ENCODE measurements around the gene TAAR8. TPM values are rescaled to one million over a fixed set of nuclear protein-coding genes. Genes with fewer than 3 reads are reported as not detected.

The TAAR8 gene
- total and polyA plus RNA-seq, 2 of the 13 experiments (the other 11 are each of a cell fraction or from before 2014, with no cell fraction given): 0.07 TPM; not detected in 1

DNA sequence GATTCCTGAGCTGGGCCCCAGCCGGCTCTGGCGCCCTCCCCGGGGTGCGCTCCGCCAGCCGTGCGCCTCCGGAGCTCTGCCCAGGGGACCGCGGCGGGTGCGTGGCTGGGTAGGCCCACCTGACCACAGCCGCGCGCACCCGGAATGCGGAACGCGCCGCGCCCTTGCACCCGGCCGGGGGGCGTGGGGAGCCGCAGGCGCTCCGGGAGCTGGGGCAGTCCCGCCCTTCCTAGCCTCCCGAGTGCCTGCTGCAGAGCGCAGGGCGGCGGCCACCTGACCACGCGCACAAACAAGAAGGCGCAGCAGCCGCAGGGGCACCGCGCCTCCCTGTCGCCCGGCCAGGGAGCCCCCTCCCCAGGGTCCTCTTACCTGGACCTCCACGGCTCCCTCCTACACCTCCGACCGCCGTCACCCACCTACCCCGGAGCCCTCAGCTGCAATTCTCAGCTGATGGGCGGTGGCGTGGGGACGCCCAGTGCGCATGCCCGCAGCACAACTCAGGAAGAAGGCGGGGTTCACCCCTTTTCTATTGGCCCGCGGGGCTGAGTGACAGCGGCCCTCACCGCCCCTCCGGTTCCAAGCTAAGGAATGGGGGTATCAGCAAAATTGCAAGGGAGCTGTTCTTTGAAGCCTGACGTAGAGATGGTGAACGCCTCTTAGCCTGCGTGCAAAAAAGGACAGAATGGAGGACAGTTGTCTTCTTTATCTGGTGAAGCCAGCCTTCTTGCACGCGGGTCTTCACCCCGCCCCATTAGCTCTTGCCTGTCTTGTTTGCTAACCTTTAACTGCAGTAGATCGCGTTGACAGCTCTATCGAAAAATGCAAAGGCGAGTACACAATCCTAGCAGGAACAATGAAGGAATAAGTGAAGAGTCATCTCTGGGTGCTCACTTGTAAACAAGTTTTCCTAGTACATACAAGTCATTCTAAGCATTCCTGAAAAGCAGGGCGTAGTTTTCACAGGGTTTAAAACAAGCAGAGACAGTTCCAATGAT is 39.5 kb upstream of the TAAR8 start, which contains the start of gene STX7 (continued):
- TF ChIP-seq, protein P1, sequence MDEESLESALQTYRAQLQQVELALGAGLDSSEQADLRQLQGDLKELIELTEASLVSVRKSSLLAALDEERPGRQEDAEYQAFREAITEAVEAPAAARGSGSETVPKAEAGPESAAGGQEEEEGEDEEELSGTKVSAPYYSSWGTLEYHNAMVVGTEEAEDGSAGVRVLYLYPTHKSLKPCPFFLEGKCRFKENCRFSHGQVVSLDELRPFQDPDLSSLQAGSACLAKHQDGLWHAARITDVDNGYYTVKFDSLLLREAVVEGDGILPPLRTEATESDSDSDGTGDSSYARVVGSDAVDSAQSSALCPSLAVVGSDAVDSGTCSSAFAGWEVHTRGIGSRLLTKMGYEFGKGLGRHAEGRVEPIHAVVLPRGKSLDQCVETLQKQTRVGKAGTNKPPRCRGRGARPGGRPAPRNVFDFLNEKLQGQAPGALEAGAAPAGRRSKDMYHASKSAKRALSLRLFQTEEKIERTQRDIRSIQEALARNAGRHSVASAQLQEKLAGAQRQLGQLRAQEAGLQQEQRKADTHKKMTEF (CRISPR knock-in tag; IDR thresholded peaks at IDR 0.05): peak; percentile 93
- peak; percentile 9; the same call in 1 of the 2 replicates for TF ChIP-seq HMG20A (CRISPR knock-in tag; IDR thresholded peaks at IDR 0.05; ENCODE audit: borderline replicate concordance)
- no peak for TF ChIP-seq FOXO1 (CRISPR knock-in tag; IDR thresholded peaks at IDR 0.05)
- peak; percentile 97 for TF ChIP-seq TSC22D2 (CRISPR knock-in tag; IDR thresholded peaks at IDR 0.05; ENCODE audit: borderline replicate concordance)
- TF ChIP-seq, protein P2, sequence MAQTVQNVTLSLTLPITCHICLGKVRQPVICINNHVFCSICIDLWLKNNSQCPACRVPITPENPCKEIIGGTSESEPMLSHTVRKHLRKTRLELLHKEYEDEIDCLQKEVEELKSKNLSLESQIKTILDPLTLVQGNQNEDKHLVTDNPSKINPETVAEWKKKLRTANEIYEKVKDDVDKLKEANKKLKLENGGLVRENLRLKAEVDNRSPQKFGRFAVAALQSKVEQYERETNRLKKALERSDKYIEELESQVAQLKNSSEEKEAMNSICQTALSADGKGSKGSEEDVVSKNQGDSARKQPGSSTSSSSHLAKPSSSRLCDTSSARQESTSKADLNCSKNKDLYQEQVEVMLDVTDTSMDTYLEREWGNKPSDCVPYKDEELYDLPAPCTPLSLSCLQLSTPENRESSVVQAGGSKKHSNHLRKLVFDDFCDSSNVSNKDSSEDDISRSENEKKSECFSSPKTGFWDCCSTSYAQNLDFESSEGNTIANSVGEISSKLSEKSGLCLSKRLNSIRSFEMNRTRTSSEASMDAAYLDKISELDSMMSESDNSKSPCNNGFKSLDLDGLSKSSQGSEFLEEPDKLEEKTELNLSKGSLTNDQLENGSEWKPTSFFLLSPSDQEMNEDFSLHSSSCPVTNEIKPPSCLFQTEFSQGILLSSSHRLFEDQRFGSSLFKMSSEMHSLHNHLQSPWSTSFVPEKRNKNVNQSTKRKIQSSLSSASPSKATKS (CRISPR knock-in tag; IDR thresholded peaks at IDR 0.05): no peak; the same call in 1 of the 2 replicates
- peak; percentile 55; the same call in 1 of the 2 replicates for TF ChIP-seq MYNN (CRISPR knock-in tag; IDR thresholded peaks at IDR 0.05; ENCODE audit: low read depth)
- no peak for TF ChIP-seq ZNF12 (CRISPR knock-in tag; IDR thresholded peaks at IDR 0.05)
- TF ChIP-seq SRF (IDR thresholded peaks at IDR 0.05; ENCODE audit: low read depth, low read length): no peak
- peak; percentile 56; the same call in 1 of the 2 replicates for TF ChIP-seq SRY (CRISPR knock-in tag; IDR thresholded peaks at IDR 0.05)
- no peak for TF ChIP-seq EP300 (IDR thresholded peaks at IDR 0.05; ENCODE audit: low read depth in 2 of 2, low read length in 2 of 2)
- TF ChIP-seq EP300 (CRISPR knock-in tag; IDR thresholded peaks at IDR 0.05; ENCODE audit: borderline replicate concordance): no peak; the same call in 1 of the 2 replicates
- TF ChIP-seq HOXA5 (CRISPR knock-in tag; IDR thresholded peaks at IDR 0.05): peak; percentile 95
- TF ChIP-seq NONO (IDR thresholded peaks at IDR 0.05): no peak
- peak; percentile 80 for TF ChIP-seq NONO (CRISPR knock-in tag; conservative IDR thresholded peaks at IDR 0.05)
- TF ChIP-seq ZNF468 (CRISPR knock-in tag; IDR thresholded peaks at IDR 0.05): 0 out of 2 replicates have a peak, but pooled peaks have one; percentile 27
- TF ChIP-seq, protein P3, sequence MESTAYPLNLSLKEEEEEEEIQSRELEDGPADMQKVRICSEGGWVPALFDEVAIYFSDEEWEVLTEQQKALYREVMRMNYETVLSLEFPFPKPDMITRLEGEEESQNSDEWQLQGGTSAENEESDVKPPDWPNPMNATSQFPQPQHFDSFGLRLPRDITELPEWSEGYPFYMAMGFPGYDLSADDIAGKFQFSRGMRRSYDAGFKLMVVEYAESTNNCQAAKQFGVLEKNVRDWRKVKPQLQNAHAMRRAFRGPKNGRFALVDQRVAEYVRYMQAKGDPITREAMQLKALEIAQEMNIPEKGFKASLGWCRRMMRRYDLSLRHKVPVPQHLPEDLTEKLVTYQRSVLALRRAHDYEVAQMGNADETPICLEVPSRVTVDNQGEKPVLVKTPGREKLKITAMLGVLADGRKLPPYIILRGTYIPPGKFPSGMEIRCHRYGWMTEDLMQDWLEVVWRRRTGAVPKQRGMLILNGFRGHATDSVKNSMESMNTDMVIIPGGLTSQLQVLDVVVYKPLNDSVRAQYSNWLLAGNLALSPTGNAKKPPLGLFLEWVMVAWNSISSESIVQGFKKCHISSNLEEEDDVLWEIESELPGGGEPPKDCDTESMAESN (CRISPR knock-in tag; conservative IDR thresholded peaks at IDR 0.05): peak; percentile 84
- TF ChIP-seq, protein P4, sequence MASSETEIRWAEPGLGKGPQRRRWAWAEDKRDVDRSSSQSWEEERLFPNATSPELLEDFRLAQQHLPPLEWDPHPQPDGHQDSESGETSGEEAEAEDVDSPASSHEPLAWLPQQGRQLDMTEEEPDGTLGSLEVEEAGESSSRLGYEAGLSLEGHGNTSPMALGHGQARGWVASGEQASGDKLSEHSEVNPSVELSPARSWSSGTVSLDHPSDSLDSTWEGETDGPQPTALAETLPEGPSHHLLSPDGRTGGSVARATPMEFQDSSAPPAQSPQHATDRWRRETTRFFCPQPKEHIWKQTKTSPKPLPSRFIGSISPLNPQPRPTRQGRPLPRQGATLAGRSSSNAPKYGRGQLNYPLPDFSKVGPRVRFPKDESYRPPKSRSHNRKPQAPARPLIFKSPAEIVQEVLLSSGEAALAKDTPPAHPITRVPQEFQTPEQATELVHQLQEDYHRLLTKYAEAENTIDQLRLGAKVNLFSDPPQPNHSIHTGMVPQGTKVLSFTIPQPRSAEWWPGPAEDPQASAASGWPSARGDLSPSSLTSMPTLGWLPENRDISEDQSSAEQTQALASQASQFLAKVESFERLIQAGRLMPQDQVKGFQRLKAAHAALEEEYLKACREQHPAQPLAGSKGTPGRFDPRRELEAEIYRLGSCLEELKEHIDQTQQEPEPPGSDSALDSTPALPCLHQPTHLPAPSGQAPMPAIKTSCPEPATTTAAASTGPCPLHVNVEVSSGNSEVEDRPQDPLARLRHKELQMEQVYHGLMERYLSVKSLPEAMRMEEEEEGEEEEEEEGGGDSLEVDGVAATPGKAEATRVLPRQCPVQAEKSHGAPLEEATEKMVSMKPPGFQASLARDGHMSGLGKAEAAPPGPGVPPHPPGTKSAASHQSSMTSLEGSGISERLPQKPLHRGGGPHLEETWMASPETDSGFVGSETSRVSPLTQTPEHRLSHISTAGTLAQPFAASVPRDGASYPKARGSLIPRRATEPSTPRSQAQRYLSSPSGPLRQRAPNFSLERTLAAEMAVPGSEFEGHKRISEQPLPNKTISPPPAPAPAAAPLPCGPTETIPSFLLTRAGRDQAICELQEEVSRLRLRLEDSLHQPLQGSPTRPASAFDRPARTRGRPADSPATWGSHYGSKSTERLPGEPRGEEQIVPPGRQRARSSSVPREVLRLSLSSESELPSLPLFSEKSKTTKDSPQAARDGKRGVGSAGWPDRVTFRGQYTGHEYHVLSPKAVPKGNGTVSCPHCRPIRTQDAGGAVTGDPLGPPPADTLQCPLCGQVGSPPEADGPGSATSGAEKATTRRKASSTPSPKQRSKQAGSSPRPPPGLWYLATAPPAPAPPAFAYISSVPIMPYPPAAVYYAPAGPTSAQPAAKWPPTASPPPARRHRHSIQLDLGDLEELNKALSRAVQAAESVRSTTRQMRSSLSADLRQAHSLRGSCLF (CRISPR knock-in tag; IDR thresholded peaks at IDR 0.05; ENCODE audit: borderline replicate concordance): no peak

All from HepG2 (cell line).